ENCODE results near the gene ARSG.
"Not testable (repeated sequence)": the region's sequence is repeated elsewhere in the genome, so short reads cannot be mapped to it uniquely, and the experiment has no call there.

ARSG gene

GRCh38 chr17:68308486-68308885 is 17.2 kb downstream of the ARSG start:
- not testable (repeated sequence) for DNase-seq

- DNase-seq: not testable (repeated sequence)
These were observed 17.9 kb downstream of the ARSG start for GRCh38 chr17:68309066-68309670.

- DNase-seq: peak; percentile 21 to 64
These were observed 18.9 kb downstream of the ARSG start for GRCh38 chr17:68310152-68310551.

GRCh38 chr17:68314916-68315535 is 23.7 kb downstream of the ARSG start:
- DNase-seq: no peak

GRCh38 chr17:68315930-68316329 is 24.6 kb downstream of the ARSG start:
- no peak for DNase-seq

GRCh38 chr17:68317458-68317857 is 26.2 kb downstream of the ARSG start:
- DNase-seq: no peak

- no peak for DNase-seq
These were observed 27.1 kb downstream of the ARSG start for GRCh38 chr17:68318103-68318991.

- DNase-seq: no peak
These were observed 28.3 kb downstream of the ARSG start for GRCh38 chr17:68319410-68320162.

- DNase-seq: no peak
These were observed 29.1 kb downstream of the ARSG start for GRCh38 chr17:68320311-68320865.

- DNase-seq: no peak
These were observed 29.8 kb downstream of the ARSG start for GRCh38 chr17:68320943-68321555.

- DNase-seq: no peak
These were observed 30.3 kb downstream of the ARSG start for GRCh38 chr17:68321556-68321954.

GRCh38 chr17:68322630-68323029 is 31.3 kb downstream of the ARSG start:
- DNase-seq: no peak

- DNase-seq: no peak
These were observed 32.8 kb downstream of the ARSG start for GRCh38 chr17:68324114-68324513.

GRCh38 chr17:68324654-68325336 is 33.5 kb downstream of the ARSG start:
- no peak for DNase-seq

- no peak for DNase-seq
These were observed 34.7 kb downstream of the ARSG start for GRCh38 chr17:68325961-68326360.

- peak in 1 of 2 experiments; percentile 35 for DNase-seq
These were observed 35.4 kb downstream of the ARSG start for GRCh38 chr17:68326681-68327080.

GRCh38 chr17:68327823-68328557 is 36.7 kb downstream of the ARSG start:
- DNase-seq: no peak

- DNase-seq: no peak
These were observed 37.4 kb downstream of the ARSG start for GRCh38 chr17:68328676-68329075.

GRCh38 chr17:68329331-68329730 is 38.0 kb downstream of the ARSG start:
- no peak for DNase-seq

GRCh38 chr17:68331932-68332331 is 40.6 kb downstream of the ARSG start:
- not testable (repeated sequence) for DNase-seq

- no peak for DNase-seq
These were observed 43.1 kb downstream of the ARSG start for GRCh38 chr17:68334393-68334792.
